Measurements from ENCODE around the gene ZKSCAN1.
"Not testable (repeated sequence)": the region's sequence is repeated elsewhere in the genome, so short reads cannot be mapped to it uniquely, and the experiment has no call there.

The ZKSCAN1 gene

GRCh38 chr7:100000239-100000638, 15.2 kb upstream of the ZKSCAN1 start:
- DNase-seq (ENCODE audit: low spot score), result no peak
- no peak for FAIRE-seq

- FAIRE-seq (no peak), DNase-seq (ENCODE audit: low spot score) (no peak)
These were observed 11.4 kb upstream of the ZKSCAN1 start for GRCh38 chr7:100003711-100004661.

- DNase-seq (ENCODE audit: low spot score) (no peak), FAIRE-seq (no peak)
These were observed 7.5 kb upstream of the ZKSCAN1 start for GRCh38 chr7:100007887-100008286.

- no peak for DNase-seq (ENCODE audit: low spot score)
- no peak for FAIRE-seq
These were observed 6.9 kb upstream of the ZKSCAN1 start for GRCh38 chr7:100008525-100008924.

GRCh38 chr7:100009952-100010351, 5.4 kb upstream of the ZKSCAN1 start:
- not testable (repeated sequence) for FAIRE-seq; DNase-seq (ENCODE audit: low spot score)

GRCh38 chr7:100010901-100011300, 4.5 kb upstream of the ZKSCAN1 start:
- FAIRE-seq (no peak), DNase-seq (ENCODE audit: low spot score) (no peak)

GRCh38 chr7:100011516-100011915, 3.9 kb upstream of the ZKSCAN1 start:
- DNase-seq (ENCODE audit: low spot score) (no peak), FAIRE-seq (no peak)

GRCh38 chr7:100012385-100013327, 2.7 kb upstream of the ZKSCAN1 start:
- FAIRE-seq; DNase-seq (ENCODE audit: low spot score): not testable (repeated sequence)

- FAIRE-seq (no peak), DNase-seq (ENCODE audit: low spot score) (no peak)
These were observed 2.1 kb upstream of the ZKSCAN1 start for GRCh38 chr7:100013328-100013676.

- FAIRE-seq, result no peak
- no peak for DNase-seq (ENCODE audit: low spot score)
These were observed 962 bp downstream of the ZKSCAN1 start for GRCh38 chr7:100016215-100016901.

- no peak for DNase-seq (ENCODE audit: low spot score)
- FAIRE-seq, result no peak
These were observed 1.9 kb downstream of the ZKSCAN1 start for GRCh38 chr7:100017300-100017699.

GRCh38 chr7:100017875-100018274, 2.5 kb downstream of the ZKSCAN1 start:
- DNase-seq (ENCODE audit: low spot score), result no peak

GRCh38 chr7:100019908-100020307, 4.5 kb downstream of the ZKSCAN1 start:
- FAIRE-seq (no peak), DNase-seq (ENCODE audit: low spot score) (no peak)

More at GRCh38 chr7:100017875-100018274, 2.5 kb downstream of the ZKSCAN1 start:
- FAIRE-seq, result no peak

- DNase-seq (ENCODE audit: low spot score), result no peak
- FAIRE-seq, result no peak
These were observed 5.9 kb downstream of the ZKSCAN1 start for GRCh38 chr7:100021297-100021696.

GRCh38 chr7:100022621-100023020, 7.2 kb downstream of the ZKSCAN1 start:
- FAIRE-seq, result no peak
- no peak for DNase-seq (ENCODE audit: low spot score)

GRCh38 chr7:100023526-100023925, 8.1 kb downstream of the ZKSCAN1 start:
- DNase-seq (ENCODE audit: low spot score), result no peak
- FAIRE-seq, result no peak

GRCh38 chr7:100024020-100024619, 8.7 kb downstream of the ZKSCAN1 start:
- no peak for FAIRE-seq
- no peak for DNase-seq (ENCODE audit: low spot score)

- DNase-seq (ENCODE audit: low spot score), result no peak
- no peak for FAIRE-seq
These were observed 11.8 kb downstream of the ZKSCAN1 start for GRCh38 chr7:100027197-100027596.

GRCh38 chr7:100029596-100029995, 14.2 kb downstream of the ZKSCAN1 start:
- FAIRE-seq (no peak), DNase-seq (ENCODE audit: low spot score) (no peak)

GRCh38 chr7:100033526-100033925, 18.1 kb downstream of the ZKSCAN1 start:
- DNase-seq (ENCODE audit: low spot score), result no peak
- FAIRE-seq, result no peak
